KOPT-K1 (cell line): ENCODE data around the gene COPS7A.
A peak's percentile ranks its signal among the peaks of the same experiment; 100 is the strongest.

Source experiments
- H3K27ac ChIP-seq: fragments of 200-600 bp; sonication (generic); 2 replicates; pipeline ENCODE4 v1.5.1; 2016; ENCODE audit warnings: antibody characterized with exemption, mild to moderate bottlenecking, low read depth, low read length; ENCODE audit not compliant: poor library complexity, severe bottlenecking
- H3K36me3 ChIP-seq: fragments of 200-600 bp; sonication (generic); 2 replicates; pipeline ENCODE4 v1.5.1; 2017; ENCODE audit warnings: antibody characterized with exemption, mild to moderate bottlenecking, low read length, moderate library complexity; ENCODE audit not compliant: insufficient read depth
- H3K9me3 ChIP-seq: fragments of 200-600 bp; sonication (generic); 2 replicates; pipeline ENCODE4 v1.5.1; 2017; ENCODE audit warnings: antibody characterized with exemption, low read length, mild to moderate bottlenecking; ENCODE audit not compliant: insufficient read depth, poor library complexity, severe bottlenecking

The COPS7A gene

GRCh38 chr12:6778574-6779550 lies 55.0 kb downstream of the COPS7A start:
- no peaks in the 10 kb centered on the region for H3K36me3 ChIP-seq
- no peaks in the 10 kb centered on the region for H3K9me3 ChIP-seq
- peak overlapping the region; percentile 4 for H3K27ac ChIP-seq

- Histone ChIP-seq H3K36me3 (no peaks in the 10 kb centered on the region), H3K27ac (peak overlapping the region; percentile 34), H3K9me3 (no peaks in the 10 kb centered on the region)
Observed at GRCh38 chr12:6779708-6780432, 56.0 kb downstream of the COPS7A start.

- Histone ChIP-seq H3K27ac (peak overlapping the region; percentile 34), H3K36me3 (no peaks in the 10 kb centered on the region), H3K9me3 (no peaks in the 10 kb centered on the region)
Observed at GRCh38 chr12:6780573-6780972, 56.7 kb downstream of the COPS7A start.
